GM21786 (cell line): Measurements from ENCODE around the gene MCIDAS.

Experiments
- ATAC-seq: cut with Tn5 transposase; IDR thresholded peaks from one replicate; pipeline ENCODE4 v1.9.1; 2021; ENCODE audit not compliant: unreplicated experiment

MCIDAS gene

GRCh38 chr5:55171471-55171870 lies 55.6 kb downstream of the MCIDAS start:
- ATAC-seq = no peak
